Measurements from ENCODE around the gene HOXB1. TPM values are rescaled to one million over a fixed set of nuclear protein-coding genes. Genes with fewer than 3 reads are reported as not detected.

Gene HOXB1
- total and polyA plus RNA-seq, 2 of the 8 experiments (the other 6 are each of a cell fraction or from before 2014, with no cell fraction given), result not detected

- TF ChIP-seq, protein P1, sequence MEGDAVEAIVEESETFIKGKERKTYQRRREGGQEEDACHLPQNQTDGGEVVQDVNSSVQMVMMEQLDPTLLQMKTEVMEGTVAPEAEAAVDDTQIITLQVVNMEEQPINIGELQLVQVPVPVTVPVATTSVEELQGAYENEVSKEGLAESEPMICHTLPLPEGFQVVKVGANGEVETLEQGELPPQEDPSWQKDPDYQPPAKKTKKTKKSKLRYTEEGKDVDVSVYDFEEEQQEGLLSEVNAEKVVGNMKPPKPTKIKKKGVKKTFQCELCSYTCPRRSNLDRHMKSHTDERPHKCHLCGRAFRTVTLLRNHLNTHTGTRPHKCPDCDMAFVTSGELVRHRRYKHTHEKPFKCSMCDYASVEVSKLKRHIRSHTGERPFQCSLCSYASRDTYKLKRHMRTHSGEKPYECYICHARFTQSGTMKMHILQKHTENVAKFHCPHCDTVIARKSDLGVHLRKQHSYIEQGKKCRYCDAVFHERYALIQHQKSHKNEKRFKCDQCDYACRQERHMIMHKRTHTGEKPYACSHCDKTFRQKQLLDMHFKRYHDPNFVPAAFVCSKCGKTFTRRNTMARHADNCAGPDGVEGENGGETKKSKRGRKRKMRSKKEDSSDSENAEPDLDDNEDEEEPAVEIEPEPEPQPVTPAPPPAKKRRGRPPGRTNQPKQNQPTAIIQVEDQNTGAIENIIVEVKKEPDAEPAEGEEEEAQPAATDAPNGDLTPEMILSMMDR (IDR thresholded peaks at IDR 0.05; ENCODE audit: control extremely low read depth in 1 of 3, insufficient read depth in 1 of 3, low read depth in 1 of 3, low read length in 3 of 3), result no peak
- no peak for TF ChIP-seq JUN (IDR thresholded peaks at IDR 0.05; ENCODE audit: low read depth, low read length)
Measured at GRCh38 chr17:48553826-48554225, 23.0 kb upstream of the HOXB1 start (continued).
